ENCODE data around the gene WDFY4. TPM values are rescaled to one million over a fixed set of nuclear protein-coding genes. Genes with fewer than 3 reads are reported as not detected.

The WDFY4 gene
- total RNA-seq, 1 experiment from 2014 or later = not detected

GRCh38 chr10:48882881-48883280 is 198.2 kb downstream of the WDFY4 start:
- Histone ChIP-seq H3T11ph (ENCODE audit: low read length) (no peak overlapping the region), H3K4me1 (ENCODE audit: insufficient read depth, low read length) (peaks cover 3% of the 10 kb centered on the region; the same call in 1 of the 2 replicates), H3K14ac (ENCODE audit: insufficient read depth, low read length) (no peak overlapping the region), H4K91ac (ENCODE audit: insufficient read length, low read depth, low read length) (no peak overlapping the region), H3K18ac (ENCODE audit: insufficient read length, low read depth, low read length) (no peak overlapping the region), H2AK5ac (ENCODE audit: insufficient read length, low read length) (no peak overlapping the region), H4K20me1 (ENCODE audit: control insufficient read depth, insufficient read depth, insufficient read length) (no peaks in the 10 kb centered on the region), H3K23ac (ENCODE audit: insufficient read length, low read depth, low read length) (no peak overlapping the region), H3K79me1 (ENCODE audit: insufficient read depth, low read depth, low read length, poor library complexity, severe bottlenecking) (no peaks in the 10 kb centered on the region), H2BK15ac (ENCODE audit: low read depth, low read length) (no peak overlapping the region), H4K8ac (replicated peaks; ENCODE audit: insufficient read length, low read depth, low read length) (no peak overlapping the region), H3K27me3 (ENCODE audit: insufficient read depth, low read length) (no peaks in the 10 kb centered on the region; the same call in 1 of the 2 replicates), H2AFZ (ENCODE audit: low read length) (no peak overlapping the region), H3K4ac (ENCODE audit: low read depth, low read length) (no peak overlapping the region), H3K9me3 (ENCODE audit: control insufficient read depth, low read depth, low read length) (no peaks in the 10 kb centered on the region), H4K5ac (ENCODE audit: insufficient read length, low read depth, low read length) (no peak overlapping the region), H3K56ac (ENCODE audit: insufficient read length, low read depth, low read length) (no peak overlapping the region), H3K4me2 (ENCODE audit: insufficient read depth, insufficient read length, low read length) (no peak overlapping the region), H2BK12ac (ENCODE audit: insufficient read length, low read depth, low read length) (no peak overlapping the region), H2BK5ac (ENCODE audit: insufficient read length, low read length) (no peak overlapping the region), H2BK120ac (ENCODE audit: low read depth, low read length, poor library complexity, severe bottlenecking) (no peak overlapping the region), H3K9ac (ENCODE audit: extremely low read depth, insufficient read length, low read length) (no peak overlapping the region), H3K27ac (ENCODE audit: insufficient read length, low read depth, low read length) (no peak overlapping the region), H3K23me2 (ENCODE audit: insufficient read length, low read depth, low read length, poor library complexity, severe bottlenecking) (no peaks in the 10 kb centered on the region), H3K79me2 (ENCODE audit: insufficient read depth, low read length) (no peaks in the 10 kb centered on the region), H2BK20ac (ENCODE audit: low read depth, low read length, poor library complexity, severe bottlenecking) (no peak overlapping the region)
- H3K27me3 Mint-ChIP-seq (ENCODE audit: low read depth) = no peaks in the 10 kb centered on the region; the same call in 1 of the 2 replicates
- TF ChIP-seq CTCF (conservative IDR thresholded peaks at IDR 0.05) = no peak
- peaks cover 0 to 4% of the 10 kb centered on the region in 2 experiments; a peak in 2 of 5 replicates for H3K9me3 Mint-ChIP-seq
- peaks cover 3 to 9% of the 10 kb centered on the region in 2 experiments; a peak in 3 of 4 replicates for H3K4me1 Mint-ChIP-seq
- H3K36me3 Mint-ChIP-seq (ENCODE audit: insufficient read depth in 1 of 3, low read depth in 3 of 3) = no peaks in the 10 kb centered on the region; a peak in 2 of 7 replicates
- no peak overlapping the region for H3K27ac Mint-ChIP-seq
- DNase-seq = no peak
- H3K4me3 Mint-ChIP-seq = no peak overlapping the region
- WGBS (ENCODE audit: extremely low coverage, insufficient read length, low lambda C conversion rate) = no CpG with 5 or more reads among the region's 2 CpGs

Data from H9 (cell line).